ENCODE data around the gene MRPL19.

Gene MRPL19

DNA sequence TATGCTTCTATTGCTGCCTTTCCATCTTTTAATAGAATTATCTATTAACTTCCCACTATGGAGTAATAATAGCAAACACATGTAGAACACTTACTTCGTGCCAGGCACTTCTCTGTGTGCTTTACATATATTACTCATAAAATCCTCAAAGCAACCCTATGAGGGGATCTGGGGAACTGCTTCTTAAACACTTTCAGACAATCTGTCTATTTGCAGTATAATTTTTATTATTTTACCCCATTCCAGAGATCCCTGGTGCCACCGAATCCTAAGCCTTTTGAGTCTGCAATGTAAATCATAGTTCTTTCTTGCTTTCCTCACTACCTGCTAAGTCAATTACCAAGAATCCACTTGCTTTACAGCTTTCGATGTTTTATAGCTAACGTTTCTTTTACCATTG, 89.7 kb downstream of the MRPL19 start:
- DNase-seq (ENCODE audit: low spot score), result no peak

DNA sequence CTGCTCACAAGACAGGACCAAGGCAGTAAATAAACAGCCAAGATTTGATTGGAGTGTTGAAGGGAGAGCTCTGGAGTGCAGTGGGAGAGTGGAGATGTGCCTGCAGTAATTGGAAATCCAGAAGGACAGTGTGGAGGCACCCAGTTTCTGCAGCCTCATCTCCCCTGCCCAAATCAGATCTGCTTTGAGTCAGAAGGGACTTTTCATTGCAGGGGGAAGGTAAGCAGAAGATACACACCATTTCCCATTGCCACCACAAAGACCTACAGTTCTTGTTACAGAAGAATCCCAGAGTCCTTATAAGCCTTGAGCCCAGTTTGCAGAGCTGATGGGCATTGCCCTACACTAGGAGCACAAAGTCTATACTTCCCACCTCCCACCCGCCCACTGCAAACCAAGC, 91.4 kb downstream of the MRPL19 start:
- DNase-seq (ENCODE audit: low spot score), result no peak
